ENCODE results near the gene EFHC1. TPM values are rescaled to one million over a fixed set of nuclear protein-coding genes. Genes with fewer than 3 reads are reported as not detected.

EFHC1 gene
- total RNA-seq, 1 donor from 2014 or later: 59.8 TPM

- H3K9me3 Mint-ChIP-seq: no peaks in the 10 kb centered on the region
- H4K20me1 ChIP-seq (ENCODE audit: low read depth): peaks cover 5% of the 10 kb centered on the region
- no peak overlapping the region for H3K4me2 ChIP-seq
- H3K36me3 Mint-ChIP-seq: peaks cover 7% of the 10 kb centered on the region
- no peaks in the 10 kb centered on the region for H3K36me3 ChIP-seq
- no peaks in the 10 kb centered on the region for H3K9me3 ChIP-seq (ENCODE audit: low read depth)
- H3K27ac Mint-ChIP-seq: no peak overlapping the region
- H3F3A ChIP-seq (ENCODE audit: low read depth): peaks cover 38% of the 10 kb centered on the region
- H3K9ac ChIP-seq: no peak overlapping the region
- peaks cover 2% of the 10 kb centered on the region for H3K27me3 Mint-ChIP-seq (ENCODE audit: insufficient read depth, low read depth)
- no peak for TF ChIP-seq CTCF (IDR thresholded peaks at IDR 0.05)
- no peak for TF ChIP-seq EZH2 (IDR thresholded peaks at IDR 0.05)
- no peak for TF ChIP-seq EZH2phosphoT487 (IDR thresholded peaks at IDR 0.05)
- peaks cover 77% of the 10 kb centered on the region for H3K79me2 ChIP-seq (ENCODE audit: low read depth)
- no peak for DNase-seq (ENCODE audit: low spot score)
- H3K27ac ChIP-seq: no peak overlapping the region
- no peaks in the 10 kb centered on the region for H3K27me3 ChIP-seq
- peaks cover 63% of the 10 kb centered on the region for H3K4me1 Mint-ChIP-seq
- no peak overlapping the region for H3K4me3 Mint-ChIP-seq
- no peak overlapping the region for H2AFZ ChIP-seq (replicated peaks)
- H3K4me1 ChIP-seq: peaks cover 50% of the 10 kb centered on the region
- no peak overlapping the region for H3K4me3 ChIP-seq
Measured at GRCh38 chr6:52553719-52554118, 133.6 kb downstream of the EFHC1 start.

- Histone ChIP-seq H3K4me2 (no peak overlapping the region), H3K4me3 (no peak overlapping the region), H3K79me2 (ENCODE audit: low read depth) (peaks cover 72% of the 10 kb centered on the region), H3K27me3 (no peaks in the 10 kb centered on the region), H3K9ac (no peak overlapping the region), H4K20me1 (ENCODE audit: low read depth) (peaks cover 5% of the 10 kb centered on the region), H3F3A (ENCODE audit: low read depth) (peaks cover 48% of the 10 kb centered on the region), H3K27ac (no peak overlapping the region), H3K9me3 (ENCODE audit: low read depth) (no peaks in the 10 kb centered on the region), H3K4me1 (peaks cover 52% of the 10 kb centered on the region), H2AFZ (replicated peaks) (no peak overlapping the region), H3K36me3 (no peaks in the 10 kb centered on the region)
- no peak for DNase-seq (ENCODE audit: low spot score)
- no peak overlapping the region for H3K4me3 Mint-ChIP-seq
- peaks cover 2% of the 10 kb centered on the region for H3K27me3 Mint-ChIP-seq (ENCODE audit: insufficient read depth, low read depth)
- H3K27ac Mint-ChIP-seq: no peak overlapping the region
- peaks cover 62% of the 10 kb centered on the region for H3K4me1 Mint-ChIP-seq
- H3K9me3 Mint-ChIP-seq: no peaks in the 10 kb centered on the region
- peaks cover 4% of the 10 kb centered on the region for H3K36me3 Mint-ChIP-seq
- no peak for TF ChIP-seq EZH2phosphoT487 (IDR thresholded peaks at IDR 0.05)
- no peak for TF ChIP-seq CTCF (IDR thresholded peaks at IDR 0.05)
- TF ChIP-seq EZH2 (IDR thresholded peaks at IDR 0.05): no peak
Measured at GRCh38 chr6:52554684-52555280, 134.6 kb downstream of the EFHC1 start.

- Mint-ChIP-seq H3K27me3 (ENCODE audit: insufficient read depth, low read depth) (peaks cover 2% of the 10 kb centered on the region), H3K36me3 (peaks cover 3% of the 10 kb centered on the region), H3K4me1 (peaks cover 57% of the 10 kb centered on the region), H3K9me3 (no peaks in the 10 kb centered on the region), H3K27ac (peak overlapping the region; percentile 92), H3K4me3 (no peak overlapping the region)
- H4K20me1 ChIP-seq (ENCODE audit: low read depth): peaks cover 5% of the 10 kb centered on the region
- H3K4me2 ChIP-seq: no peak overlapping the region
- H2AFZ ChIP-seq (replicated peaks): no peak overlapping the region
- peaks cover 46% of the 10 kb centered on the region for H3F3A ChIP-seq (ENCODE audit: low read depth)
- DNase-seq (ENCODE audit: low spot score): no peak
- H3K4me3 ChIP-seq: no peak overlapping the region
- peaks cover 50% of the 10 kb centered on the region for H3K4me1 ChIP-seq
- no peak overlapping the region for H3K27ac ChIP-seq
- H3K9me3 ChIP-seq (ENCODE audit: low read depth): no peaks in the 10 kb centered on the region
- no peaks in the 10 kb centered on the region for H3K27me3 ChIP-seq
- no peak for TF ChIP-seq EZH2 (IDR thresholded peaks at IDR 0.05)
- no peak for TF ChIP-seq CTCF (IDR thresholded peaks at IDR 0.05)
- H3K9ac ChIP-seq: no peak overlapping the region
- H3K36me3 ChIP-seq: no peaks in the 10 kb centered on the region
- peaks cover 65% of the 10 kb centered on the region for H3K79me2 ChIP-seq (ENCODE audit: low read depth)
Measured at GRCh38 chr6:52555518-52556233, 135.5 kb downstream of the EFHC1 start.

Data from neural progenitor cell (in vitro differentiated cells).